ENCODE results near the gene OOSP3.

OOSP3 gene, protein sequence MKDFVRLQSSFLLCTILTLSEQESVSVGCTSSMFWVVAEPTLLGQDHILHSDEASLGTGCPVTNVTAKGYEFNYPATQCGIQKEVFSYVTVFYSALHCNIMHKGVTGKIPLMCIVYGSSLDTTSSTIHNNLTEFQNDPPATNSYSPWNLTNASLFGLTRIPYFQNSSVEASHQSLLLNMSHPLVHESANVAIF

GRCh38 chr11:59878575-59878974, at the start of gene OOSP3:
Gene OOSP3 (plus strand): TSS chr11:59878782. CDS start chr11:59878809, 27 bp downstream.
- no peak within 1 kb of the TSS for H3K4me3 ChIP-seq (ENCODE audit: low read depth, low read length)
- in situ Hi-C loops (cut with HindIII; ENCODE audit: low sequenced_read_pairs), result no loop called here
- no peak for DNase-seq (ENCODE audit: low read depth)
- TF ChIP-seq, protein P1, sequence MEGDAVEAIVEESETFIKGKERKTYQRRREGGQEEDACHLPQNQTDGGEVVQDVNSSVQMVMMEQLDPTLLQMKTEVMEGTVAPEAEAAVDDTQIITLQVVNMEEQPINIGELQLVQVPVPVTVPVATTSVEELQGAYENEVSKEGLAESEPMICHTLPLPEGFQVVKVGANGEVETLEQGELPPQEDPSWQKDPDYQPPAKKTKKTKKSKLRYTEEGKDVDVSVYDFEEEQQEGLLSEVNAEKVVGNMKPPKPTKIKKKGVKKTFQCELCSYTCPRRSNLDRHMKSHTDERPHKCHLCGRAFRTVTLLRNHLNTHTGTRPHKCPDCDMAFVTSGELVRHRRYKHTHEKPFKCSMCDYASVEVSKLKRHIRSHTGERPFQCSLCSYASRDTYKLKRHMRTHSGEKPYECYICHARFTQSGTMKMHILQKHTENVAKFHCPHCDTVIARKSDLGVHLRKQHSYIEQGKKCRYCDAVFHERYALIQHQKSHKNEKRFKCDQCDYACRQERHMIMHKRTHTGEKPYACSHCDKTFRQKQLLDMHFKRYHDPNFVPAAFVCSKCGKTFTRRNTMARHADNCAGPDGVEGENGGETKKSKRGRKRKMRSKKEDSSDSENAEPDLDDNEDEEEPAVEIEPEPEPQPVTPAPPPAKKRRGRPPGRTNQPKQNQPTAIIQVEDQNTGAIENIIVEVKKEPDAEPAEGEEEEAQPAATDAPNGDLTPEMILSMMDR (IDR thresholded peaks at IDR 0.05; ENCODE audit: low read depth, low read length, missing control alignments), result no peak

GRCh38 chr11:59829358-59829757, 49.2 kb upstream of the OOSP3 start:
- H3K4me3 ChIP-seq (ENCODE audit: low read depth, low read length), result no peak overlapping the region
- TF ChIP-seq, protein P1 (IDR thresholded peaks at IDR 0.05; ENCODE audit: low read depth, low read length, missing control alignments), result no peak
- in situ Hi-C loops (cut with HindIII; ENCODE audit: low sequenced_read_pairs), result no loop called here
- no peak for DNase-seq (ENCODE audit: low read depth)

DNA sequence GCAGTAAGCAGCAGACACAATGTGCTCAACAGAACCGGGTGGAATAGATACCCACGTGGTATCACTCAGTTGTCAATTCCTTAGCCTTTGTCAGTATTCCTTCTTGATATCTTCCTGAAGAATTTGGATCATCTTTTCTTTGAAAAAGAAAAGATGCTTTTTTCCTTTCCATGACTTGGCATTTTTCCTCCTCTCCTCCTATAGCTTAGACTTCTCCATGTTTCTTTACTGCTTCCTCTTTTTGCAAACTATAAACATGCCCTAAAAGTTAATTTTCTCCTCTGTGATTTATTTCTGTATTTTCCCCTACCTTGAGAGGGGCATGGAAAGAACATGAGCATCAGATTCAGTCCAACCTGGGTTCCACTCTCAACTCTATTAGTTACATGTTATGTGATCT, 45.0 kb upstream of the OOSP3 start:
- TF ChIP-seq, protein P1 (IDR thresholded peaks at IDR 0.05; ENCODE audit: low read depth, low read length, missing control alignments), result no peak
- DNase-seq (ENCODE audit: low read depth), result no peak
- in situ Hi-C loops (cut with HindIII; ENCODE audit: low sequenced_read_pairs), result no loop called here
- H3K4me3 ChIP-seq (ENCODE audit: low read depth, low read length), result no peak overlapping the region

GRCh38 chr11:59839615-59840014, 39.0 kb upstream of the OOSP3 start:
- TF ChIP-seq, protein P1 (IDR thresholded peaks at IDR 0.05; ENCODE audit: low read depth, low read length, missing control alignments), result no peak
- in situ Hi-C loops (cut with HindIII; ENCODE audit: low sequenced_read_pairs), result no loop called here
- DNase-seq (ENCODE audit: low read depth), result no peak
- no peak overlapping the region for H3K4me3 ChIP-seq (ENCODE audit: low read depth, low read length)

GRCh38 chr11:59841514-59841913, 37.1 kb upstream of the OOSP3 start:
- no peak overlapping the region for H3K4me3 ChIP-seq (ENCODE audit: low read depth, low read length)
- in situ Hi-C loops (cut with HindIII; ENCODE audit: low sequenced_read_pairs), result no loop called here
- DNase-seq (ENCODE audit: low read depth), result no peak
- TF ChIP-seq, protein P1 (IDR thresholded peaks at IDR 0.05; ENCODE audit: low read depth, low read length, missing control alignments), result no peak

DNA sequence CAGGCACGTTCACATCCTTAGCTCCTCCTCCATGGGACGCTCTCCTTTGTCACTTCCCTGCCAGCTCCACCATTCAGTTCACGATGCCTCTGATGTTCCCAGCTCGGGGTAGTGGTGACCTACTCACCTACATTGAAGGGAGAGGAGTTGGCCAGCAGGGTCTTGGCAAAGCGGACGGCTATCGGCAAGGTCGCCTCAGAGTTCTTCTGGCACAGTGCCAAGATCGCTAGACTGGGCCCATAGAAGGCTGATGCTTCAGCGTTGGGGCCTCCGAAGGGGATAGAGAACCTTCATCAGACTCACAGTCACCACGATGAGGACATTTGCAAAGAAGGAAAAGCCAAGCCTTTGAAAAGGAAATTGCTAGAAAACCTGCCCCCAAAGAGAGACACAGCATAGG, 36.3 kb upstream of the OOSP3 start:
- in situ Hi-C loops (cut with HindIII; ENCODE audit: low sequenced_read_pairs), result no loop called here
- no peak overlapping the region for H3K4me3 ChIP-seq (ENCODE audit: low read depth, low read length)
- TF ChIP-seq, protein P1 (IDR thresholded peaks at IDR 0.05; ENCODE audit: low read depth, low read length, missing control alignments), result no peak
- no peak for DNase-seq (ENCODE audit: low read depth)

All from astrocyte of the cerebellum (primary cell).